GM19099 (cell line): Measurements from ENCODE around the gene CBY1.

Source experiments
- POLR2A ChIP-seq: IDR thresholded peaks from 3 replicates; pipeline ENCODE4 v1.6.1; 2011; ENCODE audit warnings: low read depth; ENCODE audit not compliant: insufficient read length; ENCODE audit errors: extremely low read depth

Gene CBY1

DNA sequence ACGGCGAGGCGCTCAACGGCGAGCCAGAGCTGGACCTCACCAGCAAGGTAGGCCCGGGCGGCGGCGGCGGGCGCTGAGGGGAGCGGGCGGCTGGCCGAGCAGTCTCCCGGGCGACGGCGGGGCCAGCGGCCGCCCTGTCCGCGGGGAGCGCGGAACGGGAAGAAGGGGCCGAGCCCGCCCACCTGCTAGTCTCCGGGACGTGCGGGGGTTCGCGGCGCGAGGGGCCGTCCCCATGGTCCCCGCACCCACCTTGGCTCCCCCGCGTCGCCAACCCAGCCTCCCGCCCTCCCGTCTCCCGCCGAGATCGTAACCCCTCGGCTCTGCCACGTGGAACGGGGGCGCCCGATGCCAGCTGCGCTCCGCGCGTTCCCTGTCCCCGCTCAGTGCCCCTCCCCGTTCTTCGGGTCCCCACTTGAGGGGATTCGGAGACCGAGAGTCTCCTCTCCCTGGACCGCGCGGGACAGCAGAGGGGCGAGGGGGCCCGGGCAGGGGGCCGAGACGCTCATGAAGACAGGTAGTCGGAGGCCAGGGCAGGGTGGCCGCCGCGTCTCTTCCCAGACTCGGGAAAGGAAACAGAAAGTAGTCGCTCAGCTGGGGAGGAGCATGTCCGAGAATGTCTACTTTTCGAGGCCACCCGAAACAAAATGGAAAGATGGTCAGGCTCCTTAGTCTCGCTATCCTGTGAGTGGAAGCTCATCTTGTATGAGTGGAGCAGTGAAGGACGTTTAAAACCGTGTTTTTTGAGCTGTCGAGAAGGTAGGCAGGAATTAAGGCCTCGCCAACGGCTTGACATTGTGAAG is 49.9 kb downstream of the CBY1 start:
- no peak for TF ChIP-seq POLR2A

DNA sequence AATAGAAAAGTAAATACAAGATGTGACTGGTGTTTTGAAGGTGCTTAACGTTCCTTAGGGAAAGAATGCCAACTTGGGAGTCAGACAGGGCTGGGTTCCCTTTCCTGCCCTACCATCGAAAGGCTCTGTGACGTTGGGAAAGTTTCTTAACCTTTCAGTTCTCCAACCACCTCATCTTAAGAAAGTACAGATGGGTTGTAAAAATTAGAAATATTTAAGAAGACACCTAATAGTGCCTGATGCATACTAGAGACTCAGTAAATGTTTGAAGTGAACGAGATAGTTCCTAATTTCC is 50.4 kb downstream of the CBY1 start:
- no peak for TF ChIP-seq POLR2A

DNA sequence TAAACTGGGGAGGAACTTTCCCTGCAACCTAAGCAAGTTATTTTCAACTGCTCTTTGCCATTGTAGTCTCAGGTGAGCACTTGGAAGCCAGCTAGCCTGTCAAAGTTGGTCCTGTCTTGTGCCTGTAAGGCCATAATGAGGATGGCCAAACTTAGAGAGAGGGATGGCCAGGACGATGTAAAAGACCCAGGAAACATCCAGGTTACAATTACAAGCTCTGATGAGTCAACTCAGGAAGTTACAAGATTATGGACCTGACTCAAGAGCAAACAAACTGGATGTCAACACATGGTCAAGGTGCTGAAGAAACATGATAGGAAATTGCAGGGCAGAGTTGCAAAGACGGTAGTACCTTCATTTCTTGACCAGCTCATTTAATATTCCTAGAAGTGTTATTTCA is 50.9 kb downstream of the CBY1 start:
- no peak for TF ChIP-seq POLR2A

DNA sequence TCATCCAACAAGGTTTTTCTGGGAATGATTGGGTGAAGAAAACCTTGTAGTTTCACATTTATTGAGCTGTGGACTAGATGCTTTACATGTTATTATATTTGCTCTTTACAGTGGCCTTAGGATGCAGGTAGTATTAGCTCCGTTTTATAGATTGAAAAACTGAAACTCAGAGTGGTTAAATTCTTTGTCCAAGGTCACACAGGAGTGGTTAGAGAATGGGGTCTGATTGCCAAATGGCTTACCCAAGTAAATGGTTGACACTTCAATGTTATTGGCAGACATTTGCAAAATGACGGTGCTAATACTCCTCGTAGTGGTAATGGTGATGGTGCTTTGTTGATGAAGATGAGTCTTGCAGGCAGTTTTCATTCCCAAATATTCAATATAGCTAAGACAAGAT is 51.5 kb downstream of the CBY1 start:
- no peak for TF ChIP-seq POLR2A

DNA sequence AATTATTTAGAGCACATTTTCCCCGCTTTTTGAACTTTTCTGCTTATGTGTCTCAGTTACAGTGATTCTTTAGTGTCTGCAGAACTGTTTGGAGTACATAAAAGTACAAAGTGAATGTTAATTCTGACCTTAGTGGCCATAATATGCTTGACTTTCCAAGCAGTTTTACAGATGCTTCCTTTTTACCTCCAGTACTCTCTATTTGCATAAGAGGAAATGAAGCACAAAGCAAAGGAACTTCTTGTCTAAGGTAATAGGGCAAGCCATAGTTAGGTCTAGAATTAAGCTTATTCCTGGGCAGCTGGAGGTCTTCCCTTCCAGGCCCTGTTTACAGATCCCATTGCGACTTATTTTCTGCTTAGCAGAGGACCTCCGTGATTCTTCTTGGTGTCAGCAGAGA is 52.9 kb downstream of the CBY1 start:
- TF ChIP-seq POLR2A: no peak

DNA sequence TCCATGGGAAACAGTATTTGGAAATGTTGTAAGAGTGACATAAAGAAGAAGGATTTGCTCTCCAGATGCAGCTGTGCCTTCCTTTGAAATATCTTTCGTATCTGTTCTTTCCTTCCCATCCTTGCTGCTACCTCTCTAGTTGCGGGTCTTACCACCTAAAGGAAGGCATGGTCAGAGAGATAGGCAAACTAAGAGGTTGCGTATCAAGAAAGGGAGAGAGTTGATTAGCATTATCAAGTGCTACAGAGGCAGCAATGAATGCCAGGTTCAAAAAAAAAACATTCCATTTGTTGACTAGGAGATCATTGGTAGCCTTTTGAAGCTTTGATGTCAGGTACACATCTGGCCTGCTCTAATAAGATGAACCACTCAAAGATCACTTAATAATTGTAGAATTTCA is 53.9 kb downstream of the CBY1 start:
- no peak for TF ChIP-seq POLR2A

DNA sequence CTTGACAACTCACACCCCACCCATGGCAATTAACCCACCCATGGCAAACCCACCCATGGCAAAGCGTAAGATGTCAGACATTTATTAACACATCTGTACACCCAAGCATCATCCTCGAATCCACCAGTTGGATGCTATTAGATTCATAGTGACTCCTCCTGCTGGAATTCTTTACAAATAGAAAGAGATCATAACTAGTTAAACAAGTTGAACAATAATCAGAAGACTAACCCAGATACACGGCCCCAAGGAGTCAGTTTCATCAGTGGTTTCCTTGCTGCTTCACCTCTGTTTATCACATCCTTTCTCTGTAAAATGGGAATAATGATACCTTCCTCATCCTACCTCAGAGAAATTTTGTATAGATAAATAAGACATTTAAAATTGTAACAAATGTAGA is 54.4 kb downstream of the CBY1 start:
- TF ChIP-seq POLR2A: no peak

DNA sequence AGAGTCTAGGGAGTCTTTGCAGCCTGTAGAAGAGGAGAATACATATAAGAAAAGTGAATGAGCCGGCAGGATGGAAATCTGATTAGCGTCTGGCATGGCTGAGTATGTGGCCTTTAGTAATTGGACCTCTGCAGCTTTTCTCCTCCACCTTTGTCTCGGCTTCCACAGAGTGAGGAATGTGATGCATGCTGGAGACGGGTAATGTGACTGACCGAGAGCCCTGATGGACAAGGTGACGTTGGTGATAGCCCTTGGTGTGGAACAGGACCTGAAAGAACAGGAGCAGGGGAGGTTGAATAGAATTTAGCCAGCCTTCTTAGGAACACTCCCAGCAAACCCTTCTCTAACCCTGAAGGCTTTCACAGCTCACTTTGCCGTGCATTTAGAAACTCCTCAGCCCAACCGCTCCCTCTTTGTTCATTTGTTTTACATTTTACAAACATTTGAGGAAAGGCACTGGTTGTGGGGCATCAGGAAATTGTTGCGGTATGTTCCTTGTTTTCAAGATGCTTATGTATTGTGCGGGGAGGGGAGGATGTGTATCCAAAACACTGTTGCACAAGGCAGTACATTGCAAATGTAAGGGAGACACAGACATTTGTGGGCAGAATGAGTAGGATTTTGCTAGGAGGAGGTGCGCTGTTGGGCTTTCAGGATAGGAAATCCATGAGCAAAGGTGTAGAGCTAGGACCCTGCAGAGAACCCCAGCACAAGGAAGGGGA is 56.2 kb downstream of the CBY1 start:
- TF ChIP-seq POLR2A: no peak

DNA sequence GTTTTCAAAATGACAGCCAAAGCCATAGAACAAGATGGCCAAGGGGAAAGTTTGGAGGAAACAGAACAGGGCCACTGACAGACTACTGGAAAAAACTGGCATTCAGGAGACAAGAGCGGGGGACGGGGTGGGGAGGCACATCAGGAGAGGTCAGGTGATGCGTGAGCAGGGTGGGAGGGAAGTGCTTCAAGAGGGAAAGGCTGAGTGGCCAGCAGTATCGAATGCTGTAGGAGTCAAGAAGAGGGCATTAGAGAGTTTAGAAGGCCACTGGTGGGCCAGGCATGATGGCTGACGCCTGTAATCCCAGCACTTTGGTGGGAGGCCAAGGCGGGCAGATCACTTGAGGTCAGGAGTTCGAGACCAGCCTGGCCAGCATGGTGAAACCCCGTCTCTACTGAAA is 57.5 kb downstream of the CBY1 start:
- TF ChIP-seq POLR2A: no peak

DNA sequence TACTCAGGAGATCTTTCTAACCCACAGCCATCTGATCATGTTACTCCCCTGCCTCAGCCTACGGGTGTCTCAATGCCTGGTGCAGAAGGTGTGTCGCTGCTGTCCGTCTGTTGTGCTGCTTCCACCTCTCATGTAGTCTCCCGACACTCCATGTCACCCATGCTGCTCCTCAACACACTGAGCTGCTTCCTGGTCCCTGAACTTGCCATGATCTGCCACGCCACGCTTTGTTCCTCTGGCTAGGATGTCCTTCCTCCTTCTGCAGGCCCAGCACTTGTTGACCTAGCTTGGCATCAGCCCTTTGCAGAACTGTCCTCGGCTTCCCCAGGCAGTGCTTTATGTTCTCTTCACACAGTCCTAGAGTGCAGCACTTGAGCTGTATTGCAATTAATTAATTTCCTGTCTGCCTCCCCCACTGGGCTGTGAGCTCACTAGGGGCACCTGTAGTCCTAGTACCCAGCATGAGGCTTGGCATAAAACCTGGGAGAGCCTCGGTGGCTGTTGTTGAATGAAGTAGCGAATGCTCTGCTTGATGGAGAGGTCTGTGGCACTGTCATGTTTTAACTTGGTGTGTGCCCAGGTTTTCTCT is 58.8 kb downstream of the CBY1 start:
- no peak for TF ChIP-seq POLR2A

DNA sequence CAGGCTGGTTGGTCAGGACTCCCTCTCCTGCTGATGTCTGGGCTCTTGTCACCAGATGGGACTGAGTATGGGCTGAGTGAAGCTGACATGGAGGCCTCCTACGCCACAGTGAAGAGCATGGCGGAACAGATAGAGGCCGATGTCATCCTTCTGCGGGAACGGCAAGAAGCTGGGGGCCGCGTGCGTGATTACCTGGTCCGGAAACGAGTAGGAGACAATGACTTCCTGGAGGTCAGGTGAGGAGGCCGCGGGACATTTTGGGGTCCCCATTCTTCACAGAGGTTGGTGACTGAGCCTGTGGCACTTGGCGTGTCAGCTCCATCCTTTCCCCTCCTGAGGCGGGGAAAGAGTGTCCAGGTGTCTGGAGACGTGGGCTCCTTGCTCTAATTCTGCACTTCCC is 59.4 kb downstream of the CBY1 start:
- no peak for TF ChIP-seq POLR2A

DNA sequence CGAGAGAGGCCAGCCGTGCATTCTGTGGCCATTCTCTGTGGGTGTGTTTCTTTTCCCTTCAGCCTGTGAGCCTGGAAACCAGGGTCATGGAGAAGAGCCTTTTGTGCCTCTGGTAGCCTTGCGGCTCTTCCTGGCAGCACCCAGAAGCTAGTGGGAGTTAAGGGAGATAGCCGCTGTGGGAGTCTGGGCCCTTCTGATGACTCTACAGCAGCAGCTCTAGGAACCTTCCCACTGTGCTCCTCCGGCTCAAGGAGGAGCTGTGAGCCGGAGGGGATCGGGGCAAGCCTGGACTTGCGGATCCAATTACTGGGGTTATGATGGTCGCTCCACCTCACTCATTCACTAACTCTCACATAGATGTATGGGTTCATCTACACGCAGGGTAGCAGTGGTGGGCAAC is 59.8 kb downstream of the CBY1 start:
- TF ChIP-seq POLR2A: no peak

DNA sequence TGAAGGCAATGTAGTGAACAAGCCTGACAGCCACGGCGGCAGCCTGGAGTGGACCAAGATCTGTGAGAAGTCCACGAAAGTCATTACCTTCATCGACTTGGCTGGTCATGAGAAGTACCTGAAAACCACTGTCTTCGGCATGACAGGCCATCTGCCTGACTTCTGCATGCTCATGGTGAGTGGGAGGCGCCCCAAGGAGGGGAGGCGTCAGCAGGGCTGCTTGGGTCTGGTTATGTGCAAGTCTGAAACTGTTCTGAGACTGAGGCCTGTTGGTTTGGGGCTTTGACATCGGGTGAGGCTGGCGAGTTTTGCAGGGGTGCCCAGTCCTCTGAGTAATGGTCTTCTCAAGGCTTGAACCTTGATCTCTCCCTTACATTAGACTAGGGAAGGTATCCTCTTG is 60.4 kb downstream of the CBY1 start:
- no peak for TF ChIP-seq POLR2A

DNA sequence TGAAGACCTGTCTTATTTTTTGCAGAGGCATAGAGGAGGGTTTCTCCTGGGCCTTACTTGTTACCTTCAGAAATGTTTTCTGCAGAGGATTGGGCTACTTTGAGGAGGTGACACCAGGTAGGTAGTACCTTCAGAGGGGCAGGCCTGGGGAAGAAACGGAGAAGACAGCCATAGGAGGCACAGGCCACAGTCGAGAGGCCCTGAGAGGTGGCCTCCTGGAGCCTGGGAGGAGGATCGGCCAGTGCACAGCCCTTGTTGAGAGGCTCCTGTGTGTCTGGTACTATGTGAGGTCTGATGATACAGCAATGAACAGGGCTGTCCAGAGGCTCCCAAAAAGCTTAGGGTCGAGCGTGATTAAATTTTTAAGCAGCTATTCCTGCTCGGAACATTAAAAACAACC is 60.8 kb downstream of the CBY1 start:
- no peak for TF ChIP-seq POLR2A

DNA sequence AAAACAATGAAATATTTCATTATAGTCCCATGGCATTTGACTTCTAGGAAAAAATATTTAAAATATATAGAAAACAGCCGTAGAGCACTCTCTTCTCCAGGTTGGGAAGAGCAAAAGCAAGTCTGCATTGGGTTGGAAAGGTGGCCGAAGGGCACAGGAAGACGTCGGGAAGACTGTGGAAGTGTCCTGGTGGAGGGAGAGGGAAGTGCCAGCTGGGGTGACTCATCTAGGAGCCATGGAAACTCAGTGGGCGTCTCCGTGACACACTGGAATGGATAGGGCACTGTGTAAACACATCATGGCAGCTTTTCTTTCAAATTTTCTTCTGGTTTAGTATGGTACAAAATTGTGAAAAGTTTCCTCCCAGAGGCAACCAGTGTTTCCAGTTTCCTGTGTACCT is 62.0 kb downstream of the CBY1 start:
- no peak for TF ChIP-seq POLR2A

DNA sequence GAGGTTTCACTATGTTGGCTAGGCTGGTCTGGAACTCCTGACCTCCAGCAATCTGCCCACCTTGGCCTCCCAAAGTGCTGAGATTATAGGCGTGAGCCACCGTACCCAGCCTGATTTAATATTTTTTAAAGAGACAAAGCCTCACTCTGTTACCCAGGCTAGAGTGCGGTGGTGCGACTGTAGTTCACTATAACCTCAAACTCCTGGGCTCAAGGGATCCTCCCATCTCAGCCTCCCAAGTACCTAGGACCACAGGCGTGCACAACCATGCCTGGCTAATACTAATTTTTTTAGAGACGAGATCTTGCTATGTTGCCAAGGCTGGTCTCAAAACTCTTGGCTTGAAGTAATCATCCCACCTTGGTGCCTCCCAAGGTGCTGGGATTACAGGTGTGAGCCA is 62.8 kb downstream of the CBY1 start:
- no peak for TF ChIP-seq POLR2A

DNA sequence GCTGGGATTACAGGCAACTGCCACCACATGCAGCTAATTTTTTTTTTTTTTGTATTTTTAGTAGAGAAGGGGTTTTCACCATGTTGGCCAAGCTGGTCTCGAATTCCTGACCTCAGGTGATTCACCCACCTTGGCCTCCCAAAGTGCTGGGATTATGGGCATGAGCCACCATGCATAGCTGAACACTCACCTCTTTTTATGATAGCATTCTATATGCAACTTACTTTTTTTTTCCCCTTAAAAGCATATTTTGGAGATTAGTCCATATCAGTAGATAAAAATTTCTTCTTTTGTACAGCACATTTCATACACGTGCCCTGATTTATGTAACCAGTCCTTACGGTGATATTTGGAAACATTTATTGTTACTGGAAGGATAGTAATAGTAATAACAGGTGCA is 63.9 kb downstream of the CBY1 start:
- TF ChIP-seq POLR2A: no peak

DNA sequence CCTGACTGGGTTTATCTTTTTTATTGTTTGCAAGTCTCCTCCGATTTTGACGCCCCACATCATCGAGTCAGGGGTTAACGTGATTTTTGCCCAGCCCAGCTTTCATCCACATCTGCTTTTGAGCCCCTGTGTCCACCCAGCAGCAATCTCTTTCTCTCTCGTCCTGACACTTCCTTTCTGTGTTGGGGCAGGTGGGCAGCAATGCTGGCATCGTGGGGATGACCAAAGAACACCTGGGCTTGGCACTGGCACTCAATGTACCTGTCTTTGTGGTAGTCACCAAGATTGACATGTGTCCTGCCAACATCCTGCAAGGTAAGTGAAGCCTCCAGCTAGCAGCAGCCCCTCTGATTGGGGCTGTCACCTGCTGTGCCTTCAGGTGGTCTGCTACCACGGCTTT is 65.1 kb downstream of the CBY1 start:
- no peak for TF ChIP-seq POLR2A
